ENCODE results near the gene FUT2.

FUT2 gene

GRCh38 chr19:48663667-48664066 lies 32.1 kb upstream of the FUT2 start:
- TF ChIP-seq CTCF (conservative IDR thresholded peaks at IDR 0.05) = no peak
- H3K27ac ChIP-seq = no peak overlapping the region

- no peak for TF ChIP-seq CTCF (conservative IDR thresholded peaks at IDR 0.05)
Observed at GRCh38 chr19:48664476-48664875, 31.3 kb upstream of the FUT2 start.

GRCh38 chr19:48665786-48666185 lies 30.0 kb upstream of the FUT2 start:
- TF ChIP-seq CTCF (conservative IDR thresholded peaks at IDR 0.05) = no peak
- no peak overlapping the region for H3K27ac ChIP-seq

More at GRCh38 chr19:48664476-48664875, 31.3 kb upstream of the FUT2 start:
- H3K27ac ChIP-seq = no peak overlapping the region

GRCh38 chr19:48668332-48668731 lies 27.4 kb upstream of the FUT2 start:
- no peak for TF ChIP-seq CTCF (conservative IDR thresholded peaks at IDR 0.05)

GRCh38 chr19:48668761-48669160 lies 27.0 kb upstream of the FUT2 start:
- H3K27ac ChIP-seq = no peak overlapping the region
- no peak for TF ChIP-seq CTCF (conservative IDR thresholded peaks at IDR 0.05)

More at GRCh38 chr19:48668332-48668731, 27.4 kb upstream of the FUT2 start:
- H3K27ac ChIP-seq = no peak overlapping the region

GRCh38 chr19:48669903-48670668 lies 25.7 kb upstream of the FUT2 start:
- no peak overlapping the region for H3K27ac ChIP-seq
- no peak for TF ChIP-seq CTCF (conservative IDR thresholded peaks at IDR 0.05)

GRCh38 chr19:48670699-48671445 lies 24.9 kb upstream of the FUT2 start:
- no peak overlapping the region for H3K27ac ChIP-seq
- no peak for TF ChIP-seq CTCF (conservative IDR thresholded peaks at IDR 0.05)
